Left lung (tissue), 10 donors: ENCODE measurements around the gene IMMP2L. TPM values are rescaled to one million over a fixed set of nuclear protein-coding genes. Genes with fewer than 3 reads are reported as not detected.

Source experiments
- ATAC-seq: fragments of 200-7000 bp; cut with Tn5 transposase; one replicate; pipeline ENCODE4 v1.9.1; 2020; ENCODE audit warnings: moderate library complexity
- DNase-seq, 4 donors: peaks; one replicate each; pipeline ENCODE4 v3.0.0-alpha.2; 2013 to 2020
- H3K27ac ChIP-seq, 2 donors: fragments of 200-600 bp; sonication (generic) in 1 of 2; one replicate each; pipeline versions ENCODE4 v1.5.0 to v1.8.0; 2020 to 2021
- H3K27me3 ChIP-seq, 2 donors: fragments of 200-600 bp; sonication (generic) in 1 of 2; one replicate each; pipeline versions ENCODE4 v1.5.0 to v1.8.0; 2020 to 2021
- H3K36me3 ChIP-seq, 2 donors: fragments of 200-600 bp; sonication (generic) in 1 of 2; one replicate each; pipeline versions ENCODE4 v1.5.0 to v1.8.0; 2020 to 2021
- H3K4me1 ChIP-seq, 2 donors: fragments of 200-600 bp; one replicate each; pipeline ENCODE4 v1.8.0; 2021
- H3K4me3 ChIP-seq, 2 donors: fragments of 200-600 bp; sonication (generic) in 1 of 2; one replicate each; pipeline versions ENCODE4 v1.5.0 to v1.8.0; 2020 to 2021; ENCODE audit warnings: mild to moderate bottlenecking in 1 of 2
- H3K9me3 ChIP-seq, 2 donors: fragments of 200-600 bp; sonication (generic) in 1 of 2; one replicate each; pipeline versions ENCODE4 v1.5.0 to v1.8.0; 2020 to 2021
- intact Hi-C, 2 donors: fragments of 100-400 bp; cut with DNase I; formaldehyde crosslinking; loops; one replicate each; pipeline versions ENCODE4 v1.11.2 to v1.14.2; 2022
- polyA plus RNA-seq, 6 donors: library from polyadenylated mRNA; unstranded; fragments of 120-200 nt; gene quantifications; one replicate each; pipeline ENCODE4 v1.2.1, GENCODE V29; 2013; ENCODE audit not compliant: insufficient read length in 6 of 6
- total RNA-seq, 2 donors: library from RNA; stranded (reverse); fragmentation: NEBNext Ultra II Directional; extraction: Animal tissue kit (Norgen Biotek cat#: 25700); gene quantifications; one replicate each; pipeline ENCODE4 v1.2.1, GENCODE V29; 2021
- TF ChIP-seq, protein P1 (sequence below), 2 donors: fragments of 200-600 bp; sonication (generic) in 1 of 2; IDR thresholded peaks; one replicate each; pipeline versions ENCODE4 v1.5.0 to v1.8.0; 2021; ENCODE audit warnings: antibody characterized with exemption in 2 of 2
- donor health status: DM: no; HTN: yes; CAD: no.
- donor health status: DM: no; HTN: no; CAD: no.

Gene IMMP2L
- total and polyA plus RNA-seq, 8 donors: 10.3 to 30.1 (median 25.7) TPM

DNA sequence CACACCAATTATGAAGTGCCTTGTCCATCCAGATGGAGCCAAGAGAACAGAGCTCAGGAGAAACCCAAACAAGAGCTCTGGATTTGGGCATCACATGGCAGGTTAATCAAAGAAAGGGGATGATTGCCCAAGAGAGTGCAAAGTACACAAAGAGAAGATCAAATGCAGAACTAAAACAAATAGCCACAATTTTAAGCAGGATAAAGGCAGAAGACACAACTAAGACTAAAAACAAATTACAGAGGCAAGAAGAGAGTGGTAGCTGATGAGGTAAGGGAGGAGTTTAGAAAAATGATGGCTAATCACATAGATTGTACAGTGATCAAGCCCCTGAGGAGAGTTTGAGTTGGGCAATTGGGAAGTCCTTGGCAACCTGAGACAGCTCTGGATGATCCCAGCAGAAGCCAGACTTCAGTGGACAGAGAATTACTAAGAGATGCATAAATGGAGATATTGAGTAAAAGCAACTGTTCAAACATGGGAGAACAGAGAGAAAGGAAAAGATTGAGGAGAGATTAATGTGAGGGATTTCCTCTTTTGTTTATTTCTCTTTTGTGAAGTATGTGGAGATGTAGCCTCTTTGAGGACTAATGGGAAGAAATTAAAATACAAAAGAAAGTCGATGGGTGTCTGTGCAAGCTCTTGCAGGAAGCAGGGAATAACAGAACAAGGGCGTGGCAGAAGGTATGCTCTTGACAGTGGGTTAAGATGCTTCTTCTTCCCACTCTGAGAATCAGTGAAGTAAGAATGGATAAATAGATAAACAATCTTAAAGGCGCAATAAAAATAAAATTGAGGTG is 369.5 kb downstream of the IMMP2L start:
- Histone ChIP-seq H3K9me3 (peaks cover 0 to 6% of the 10 kb centered on the region in 2 donors), H3K4me3 (no peak overlapping the region), H3K4me1 (no peaks in the 10 kb centered on the region), H3K36me3 (no peaks in the 10 kb centered on the region), H3K27ac (no peak overlapping the region), H3K27me3 (no peaks in the 10 kb centered on the region)
- intact Hi-C loops: no loop called here
- DNase-seq (no peak), ATAC-seq (no peak)
- TF ChIP-seq, protein P1, sequence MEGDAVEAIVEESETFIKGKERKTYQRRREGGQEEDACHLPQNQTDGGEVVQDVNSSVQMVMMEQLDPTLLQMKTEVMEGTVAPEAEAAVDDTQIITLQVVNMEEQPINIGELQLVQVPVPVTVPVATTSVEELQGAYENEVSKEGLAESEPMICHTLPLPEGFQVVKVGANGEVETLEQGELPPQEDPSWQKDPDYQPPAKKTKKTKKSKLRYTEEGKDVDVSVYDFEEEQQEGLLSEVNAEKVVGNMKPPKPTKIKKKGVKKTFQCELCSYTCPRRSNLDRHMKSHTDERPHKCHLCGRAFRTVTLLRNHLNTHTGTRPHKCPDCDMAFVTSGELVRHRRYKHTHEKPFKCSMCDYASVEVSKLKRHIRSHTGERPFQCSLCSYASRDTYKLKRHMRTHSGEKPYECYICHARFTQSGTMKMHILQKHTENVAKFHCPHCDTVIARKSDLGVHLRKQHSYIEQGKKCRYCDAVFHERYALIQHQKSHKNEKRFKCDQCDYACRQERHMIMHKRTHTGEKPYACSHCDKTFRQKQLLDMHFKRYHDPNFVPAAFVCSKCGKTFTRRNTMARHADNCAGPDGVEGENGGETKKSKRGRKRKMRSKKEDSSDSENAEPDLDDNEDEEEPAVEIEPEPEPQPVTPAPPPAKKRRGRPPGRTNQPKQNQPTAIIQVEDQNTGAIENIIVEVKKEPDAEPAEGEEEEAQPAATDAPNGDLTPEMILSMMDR (IDR thresholded peaks at IDR 0.05): no peak

DNA sequence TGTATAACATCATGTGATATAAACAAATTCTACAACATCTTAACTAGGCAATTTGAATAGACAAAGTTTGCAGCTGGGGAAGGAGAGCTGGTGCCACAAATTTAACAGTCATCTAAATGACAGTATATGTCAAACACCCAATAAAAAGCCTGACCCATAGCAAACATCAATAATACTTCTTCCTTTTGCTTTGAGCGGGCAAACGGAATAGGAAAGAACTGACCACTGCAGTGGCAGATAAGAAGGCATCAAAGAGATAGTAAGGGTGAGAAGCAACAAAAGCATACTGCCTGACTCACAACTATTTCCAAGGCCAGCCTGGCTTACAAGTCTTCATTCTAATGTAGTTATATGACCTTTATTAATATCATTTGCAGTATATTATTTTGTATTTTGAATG is 371.5 kb downstream of the IMMP2L start:
- no peaks in the 10 kb centered on the region for H3K36me3 ChIP-seq
- ATAC-seq: no peak
- intact Hi-C loops: no loop called here
- TF ChIP-seq, protein P1 (IDR thresholded peaks at IDR 0.05): no peak
- no peak overlapping the region for H3K27ac ChIP-seq
- H3K9me3 ChIP-seq: peaks cover 0 to 6% of the 10 kb centered on the region in 2 donors
- H3K27me3 ChIP-seq: no peaks in the 10 kb centered on the region
- no peak for DNase-seq
- no peak overlapping the region for H3K4me3 ChIP-seq
- H3K4me1 ChIP-seq: no peaks in the 10 kb centered on the region

DNA sequence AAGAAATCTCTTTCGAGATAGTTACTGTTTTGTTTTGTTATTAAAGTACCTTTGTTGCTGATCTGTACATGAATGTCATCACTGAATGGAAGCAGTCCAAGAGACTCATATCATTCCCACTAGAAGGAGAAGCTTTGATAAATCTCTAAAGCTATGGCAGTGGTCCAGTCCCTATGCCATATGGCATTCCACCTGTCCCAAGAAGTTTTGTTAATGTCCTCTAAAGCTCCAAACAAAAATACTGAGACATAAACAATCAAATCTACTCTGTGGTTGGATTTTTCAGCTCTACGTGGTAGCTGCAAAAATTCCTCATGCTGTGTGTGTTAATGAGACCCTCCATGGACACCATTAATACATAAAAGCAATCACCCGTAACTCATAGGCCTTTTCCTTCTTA is 377.3 kb downstream of the IMMP2L start:
- DNase-seq: no peak
- Histone ChIP-seq H3K9me3 (peaks cover 0 to 6% of the 10 kb centered on the region in 2 donors), H3K36me3 (no peaks in the 10 kb centered on the region), H3K4me1 (no peaks in the 10 kb centered on the region), H3K27ac (no peak overlapping the region), H3K4me3 (no peak overlapping the region), H3K27me3 (no peaks in the 10 kb centered on the region)
- TF ChIP-seq, protein P1 (IDR thresholded peaks at IDR 0.05): no peak
- ATAC-seq: no peak
- intact Hi-C loops: no loop called here

DNA sequence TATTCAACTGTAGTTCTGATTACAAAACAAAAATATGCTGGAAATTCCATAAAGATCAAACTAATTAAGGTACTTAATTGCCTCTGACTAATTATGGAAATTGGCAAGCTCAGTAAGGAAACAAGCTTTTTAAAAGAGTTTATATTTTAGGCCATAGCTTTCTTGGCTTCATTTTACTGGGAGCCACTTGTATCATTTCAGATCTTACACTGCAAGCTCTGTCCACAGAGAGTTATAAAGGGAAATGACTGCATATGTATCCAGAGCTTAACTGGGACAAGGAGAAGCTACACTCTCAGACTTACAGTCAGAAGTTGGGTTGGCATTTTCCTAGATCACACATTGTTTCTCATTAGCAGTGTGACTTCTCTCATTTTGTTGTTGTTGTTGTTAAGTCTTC is 379.0 kb downstream of the IMMP2L start:
- no peak for ATAC-seq
- no peak overlapping the region for H3K27ac ChIP-seq
- intact Hi-C loops: no loop called here
- TF ChIP-seq, protein P1 (IDR thresholded peaks at IDR 0.05): no peak
- no peaks in the 10 kb centered on the region for H3K36me3 ChIP-seq
- no peaks in the 10 kb centered on the region for H3K4me1 ChIP-seq
- peak in 2 of 4 donors; percentile 15 to 17 for DNase-seq
- no peaks in the 10 kb centered on the region for H3K27me3 ChIP-seq
- no peak overlapping the region for H3K4me3 ChIP-seq
- peaks cover 0 to 11% of the 10 kb centered on the region in 2 donors for H3K9me3 ChIP-seq

DNA sequence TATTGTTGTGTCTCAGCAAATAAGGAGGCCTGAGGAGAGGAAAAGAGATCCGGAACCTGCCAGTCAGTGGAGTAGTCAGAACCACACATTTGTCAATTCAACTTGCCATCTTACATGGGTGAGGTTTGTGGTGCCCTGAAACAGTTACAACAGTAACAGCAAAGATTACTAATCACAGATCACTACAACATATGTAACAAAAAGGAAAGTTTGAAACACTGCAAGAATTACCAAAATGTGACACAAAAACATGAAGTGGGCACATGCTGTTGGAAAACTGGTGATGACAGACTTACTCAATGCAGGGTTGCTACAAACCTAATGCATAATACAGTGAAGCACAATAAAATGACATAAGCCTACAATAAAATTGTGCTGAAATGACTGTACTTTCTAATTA is 382.0 kb downstream of the IMMP2L start:
- DNase-seq (no peak), ATAC-seq (no peak)
- H3K36me3 ChIP-seq: no peaks in the 10 kb centered on the region
- no peak overlapping the region for H3K4me3 ChIP-seq
- intact Hi-C loops: no loop called here
- peaks cover 0 to 7% of the 10 kb centered on the region in 2 donors for H3K9me3 ChIP-seq
- H3K4me1 ChIP-seq: no peaks in the 10 kb centered on the region
- TF ChIP-seq, protein P1 (IDR thresholded peaks at IDR 0.05): no peak
- H3K27ac ChIP-seq: no peak overlapping the region
- H3K27me3 ChIP-seq: no peaks in the 10 kb centered on the region
